Measurements from ENCODE around the gene P3H3.

GRCh38 chr12:6832125-6832524, 3.9 kb downstream of the P3H3 start:
- TF ChIP-seq EP300 (IDR thresholded peaks at IDR 0.05) (no peak), POLR2A (IDR thresholded peaks at IDR 0.05) (no peak), POLR2AphosphoS5 (IDR thresholded peaks at IDR 0.05) (no peak)
- TF ChIP-seq, protein P1, sequence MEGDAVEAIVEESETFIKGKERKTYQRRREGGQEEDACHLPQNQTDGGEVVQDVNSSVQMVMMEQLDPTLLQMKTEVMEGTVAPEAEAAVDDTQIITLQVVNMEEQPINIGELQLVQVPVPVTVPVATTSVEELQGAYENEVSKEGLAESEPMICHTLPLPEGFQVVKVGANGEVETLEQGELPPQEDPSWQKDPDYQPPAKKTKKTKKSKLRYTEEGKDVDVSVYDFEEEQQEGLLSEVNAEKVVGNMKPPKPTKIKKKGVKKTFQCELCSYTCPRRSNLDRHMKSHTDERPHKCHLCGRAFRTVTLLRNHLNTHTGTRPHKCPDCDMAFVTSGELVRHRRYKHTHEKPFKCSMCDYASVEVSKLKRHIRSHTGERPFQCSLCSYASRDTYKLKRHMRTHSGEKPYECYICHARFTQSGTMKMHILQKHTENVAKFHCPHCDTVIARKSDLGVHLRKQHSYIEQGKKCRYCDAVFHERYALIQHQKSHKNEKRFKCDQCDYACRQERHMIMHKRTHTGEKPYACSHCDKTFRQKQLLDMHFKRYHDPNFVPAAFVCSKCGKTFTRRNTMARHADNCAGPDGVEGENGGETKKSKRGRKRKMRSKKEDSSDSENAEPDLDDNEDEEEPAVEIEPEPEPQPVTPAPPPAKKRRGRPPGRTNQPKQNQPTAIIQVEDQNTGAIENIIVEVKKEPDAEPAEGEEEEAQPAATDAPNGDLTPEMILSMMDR (IDR thresholded peaks at IDR 0.05): no peak
